HepG2 (cell line): ENCODE results near the gene GDI1. TPM values are rescaled to one million over a fixed set of nuclear protein-coding genes. Genes with fewer than 3 reads are reported as not detected.

ENCODE experiments used
- ATAC-seq: fragments of 200-7000 bp; cut with Tn5 transposase; 3 replicates; pipeline ENCODE4 v1.9.1; 2020; ENCODE audit warnings: mild to moderate bottlenecking, moderate library complexity
- BruUV-seq: library from RNA; stranded (reverse); fragments of 400-500 nt; replicated peaks from 2 replicates; lab custom pipeline; 2021; lab: Mats Ljungman, UMichigan
- CTCF ChIA-PET: fragments of 300-600 bp; formaldehyde crosslinking; extraction: SDS; loops from one replicate; lab custom pipeline; 2021; ENCODE audit warnings: low total read pairs, inconsistent platforms, low intra/inter-chr PET ratio; lab: Yijun Ruan, JAX
- POLR2A ChIA-PET: fragments of 350-600 bp; sonication (Branson Sonifier 250); formaldehyde crosslinking; loops from one replicate; lab custom pipeline; 2020; ENCODE audit warnings: antibody characterized with exemption, inconsistent platforms; lab: Yijun Ruan, JAX
- DNase-seq: peaks from one replicate; pipeline ENCODE4 v3.0.0-alpha.2; 2015; ENCODE audit warnings: low spot score
- FAIRE-seq: peaks from 3 replicates; lab custom pipeline; 2011; peaks lifted over from hg19 to GRCh38; lab: Jason Lieb, UNC
- H2AFZ ChIP-seq: one replicate; pipeline ENCODE4 v1.6.1; 2011; ENCODE audit warnings: low read length, inconsistent platforms
- H3K27ac ChIP-seq: fragments of 300-600 bp; 3 replicates; pipeline ENCODE4 v1.8.0; 2011; ENCODE audit warnings: mixed run types, mild to moderate bottlenecking, mixed read lengths, low read length, inconsistent platforms; ENCODE audit not compliant: insufficient read depth; ENCODE audit errors: extremely low read length
- H3K27me3 ChIP-seq, 2 experiments: fragments of 200-600 bp in 1 of 2; 2 replicates in 1 of 2; 3 replicates in 1 of 2; pipeline versions ENCODE4 v1.6.0 to v1.8.0; 2011; ENCODE audit warnings: low read length in 2 of 2, mild to moderate bottlenecking in 2 of 2, moderate library complexity in 2 of 2, inconsistent platforms in 1 of 2; ENCODE audit not compliant: insufficient read depth in 2 of 2, control insufficient read depth in 1 of 2
- H3K36me3 ChIP-seq, 2 experiments: fragments of 200-600 bp in 1 of 2; replicated peaks in 1 of 2; 2 replicates in 1 of 2; 3 replicates in 1 of 2; pipeline versions ENCODE4 v1.5.1 to v1.8.0; 2011; ENCODE audit warnings: low read length in 2 of 2, inconsistent platforms in 1 of 2; ENCODE audit not compliant: insufficient read depth in 2 of 2, control insufficient read depth in 1 of 2
- H3K4me1 ChIP-seq: 2 replicates; pipeline ENCODE4 v1.5.1; 2012; ENCODE audit warnings: low read length, inconsistent platforms; ENCODE audit not compliant: insufficient read depth
- H3K4me2 ChIP-seq: 2 replicates; pipeline ENCODE4 v1.6.0; 2011; ENCODE audit warnings: low read depth, low read length, inconsistent platforms
- H3K4me3 ChIP-seq, 3 experiments: fragments of 200-600 bp in 1 of 3; sonication (generic), shearing (Covaris generic) in 1 of 3; replicated peaks in 1 of 3; 2 replicates each; pipeline ENCODE4 v1.5.1; 2011 to 2016; ENCODE audit warnings: low read length in 3 of 3, inconsistent platforms in 2 of 3, low read depth in 2 of 3, mild to moderate bottlenecking in 2 of 3, control low read depth in 1 of 3, mixed read lengths in 1 of 3; ENCODE audit not compliant: insufficient read depth in 1 of 3
- H3K79me2 ChIP-seq: one replicate; pipeline ENCODE4 v1.6.1; 2011; ENCODE audit warnings: low read length, inconsistent platforms; ENCODE audit not compliant: insufficient read depth
- H3K9ac ChIP-seq: 2 replicates; pipeline ENCODE4 v1.6.0; 2011; ENCODE audit warnings: mild to moderate bottlenecking, low read depth, low read length, inconsistent platforms; ENCODE audit not compliant: insufficient read depth
- H3K9me3 ChIP-seq: 2 replicates; pipeline ENCODE4 v1.5.1; 2012; ENCODE audit warnings: mild to moderate bottlenecking, low read length
- H4K20me1 ChIP-seq: 2 replicates; pipeline ENCODE4 v1.6.0; 2011; ENCODE audit warnings: inconsistent platforms, mild to moderate bottlenecking, low read length, moderate library complexity; ENCODE audit not compliant: insufficient read depth
- ADNP ChIP-seq: sonication (generic); formaldehyde crosslinking; IDR thresholded peaks from 2 replicates; pipeline ENCODE4 v1.4.0; 2020; ENCODE audit warnings: missing genetic modification reagents
- NONO ChIP-seq, 2 experiments: fragments of 450-650 bp in 1 of 2; sonication (generic) in 1 of 2; formaldehyde crosslinking in 1 of 2; IDR thresholded peaks in 1 of 2; conservative IDR thresholded peaks in 1 of 2; 2 replicates each; pipeline versions ENCODE4 v1.6.1 to v1.8.0; 2017 to 2022; ENCODE audit warnings: mild to moderate bottlenecking in 1 of 2, missing genetic modification reagents in 1 of 2, moderate library complexity in 1 of 2
- RAD51 ChIP-seq: fragments of 450-650 bp; IDR thresholded peaks from 2 replicates; pipeline ENCODE4 v1.6.1; 2016; ENCODE audit warnings: borderline replicate concordance
- RBFOX2 ChIP-seq: fragments of 200-400 bp; formaldehyde crosslinking; IDR thresholded peaks from 2 replicates; pipeline ENCODE4 v1.6.1; 2017; ENCODE audit warnings: low read depth, mild to moderate bottlenecking, low read length
- ZNF607 ChIP-seq: sonication (generic); formaldehyde crosslinking; IDR thresholded peaks from 2 replicates; pipeline ENCODE4 v1.5.1; 2020; ENCODE audit warnings: missing genetic modification reagents, mild to moderate bottlenecking, borderline replicate concordance
- ZNF782 ChIP-seq: sonication (generic); formaldehyde crosslinking; IDR thresholded peaks from 2 replicates; pipeline ENCODE4 v1.4.0; 2020; ENCODE audit warnings: missing genetic modification reagents, mild to moderate bottlenecking, borderline replicate concordance
- WGBS: methylation state at CpG from one replicate; pipeline ENCODE4 v1.1.6; 2017; ENCODE audit warnings: low lambda C conversion rate; 5-methylcytosine and 5-hydroxymethylcytosine counted together
- in situ Hi-C: cut with HindIII; loops from 2 replicates; pipeline ENCODE4 v1.10.0; 2017; ENCODE audit warnings: low pct_unique_long_range_greater_than_20kb; ENCODE audit not compliant: extremely low pct_ligation_motif_present
- intact Hi-C: fragments of 100-400 bp; cut with micrococcal nuclease; formaldehyde crosslinking; loops from one replicate; pipeline ENCODE4 v1.10.0; 2022; ENCODE audit not compliant: unreplicated experiment
- polyA plus RNA-seq, 8 experiments: library from polyadenylated mRNA; depleted of rRNA in 3 of 8; stranded (reverse) in 7 of 8; unstranded in 1 of 8; fragments of >200 nt; fragmentation: Illumina TruSeq in 4 of 8; extraction: Trizol in 4 of 8; gene quantifications; 2 replicates each; pipeline versions ENCODE4 v1.2.1 to v1.2.3, GENCODE V29; 2011 to 2016; ENCODE audit warnings: low read depth in 4 of 8, missing spikeins in 1 of 8, mixed read lengths in 1 of 8; ENCODE audit not compliant: insufficient read depth in 1 of 8
- total RNA-seq, 5 experiments: library from RNA; depleted of rRNA; stranded (reverse); fragments of >200 nt; fragmentation: Illumina TruSeq; extraction: Trizol; gene quantifications; 2 replicates each; pipeline ENCODE4 v1.2.3, GENCODE V29; 2016; ENCODE audit warnings: low read depth in 1 of 5
- TF ChIP-seq, protein P1 (sequence below): IDR thresholded peaks from 2 replicates; pipeline ENCODE4 v1.6.1; 2016
- TF ChIP-seq, protein P2 (sequence below): sonication (generic); formaldehyde crosslinking; IDR thresholded peaks from 2 replicates; pipeline ENCODE4 v1.4.0; 2020; ENCODE audit warnings: missing genetic modification reagents, mild to moderate bottlenecking, borderline replicate concordance
- TF ChIP-seq, protein P3 (sequence below): sonication (generic); formaldehyde crosslinking; IDR thresholded peaks from 2 replicates; pipeline ENCODE4 v1.5.1; 2020; ENCODE audit warnings: mild to moderate bottlenecking, missing genetic modification reagents, moderate library complexity
- TF ChIP-seq, protein P4 (sequence below): sonication (generic); formaldehyde crosslinking; IDR thresholded peaks from 2 replicates; pipeline ENCODE4 v1.4.0; 2020; ENCODE audit warnings: missing genetic modification reagents

The GDI1 gene
- total and polyA plus RNA-seq, 2 of the 13 experiments (the other 11 are each of a cell fraction or from before 2014, with no cell fraction given), result 17.4 to 105 TPM

DNA sequence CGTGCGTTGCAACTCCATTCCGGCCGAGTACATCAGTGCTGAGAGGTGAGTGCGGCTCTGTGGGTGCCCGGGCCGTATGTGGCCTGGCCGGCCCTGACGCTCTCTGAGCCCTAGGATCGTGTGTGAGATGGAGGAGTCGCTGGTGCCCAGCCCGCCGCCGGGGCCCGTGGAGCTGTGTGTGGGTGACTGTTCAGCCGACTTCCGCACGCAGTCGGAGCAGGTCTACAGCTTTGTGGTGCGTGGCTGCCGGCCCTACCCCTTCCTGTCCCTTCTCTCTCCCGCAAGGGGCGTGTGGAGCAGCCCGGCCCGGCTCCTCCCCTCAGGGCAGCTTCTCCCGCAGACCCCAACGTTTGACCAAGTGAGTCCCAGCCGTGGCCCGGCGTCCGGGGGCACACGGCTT, 29.1 kb downstream of the GDI1 start:
- peaks cover 3 to 9% of the 10 kb centered on the region in 2 experiments; a peak in 3 of 5 replicates for H3K36me3 ChIP-seq
- H3K27ac ChIP-seq, result no peak overlapping the region
- ChIA-PET POLR2A (no interaction called here), CTCF (no interaction called here)
- no peaks in the 10 kb centered on the region for H3K9me3 ChIP-seq
- intact Hi-C loops (no loop called here), in situ Hi-C loops (no loop called here)
- ATAC-seq (no peak), FAIRE-seq (no peak), DNase-seq (no peak)
- no CpG with 5 or more reads among the region's 32 CpGs for WGBS
- H4K20me1 ChIP-seq, result no peaks in the 10 kb centered on the region
- TF ChIP-seq, protein P1, sequence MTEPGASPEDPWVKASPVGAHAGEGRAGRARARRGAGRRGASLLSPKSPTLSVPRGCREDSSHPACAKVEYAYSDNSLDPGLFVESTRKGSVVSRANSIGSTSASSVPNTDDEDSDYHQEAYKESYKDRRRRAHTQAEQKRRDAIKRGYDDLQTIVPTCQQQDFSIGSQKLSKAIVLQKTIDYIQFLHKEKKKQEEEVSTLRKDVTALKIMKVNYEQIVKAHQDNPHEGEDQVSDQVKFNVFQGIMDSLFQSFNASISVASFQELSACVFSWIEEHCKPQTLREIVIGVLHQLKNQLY (CRISPR knock-in tag), result no peak
- TF ChIP-seq RBFOX2, result peak; percentile 33
- no peak overlapping the region for H3K4me3 ChIP-seq
- BruUV-seq, result no TSS peak
- H3K27me3 ChIP-seq, result no peaks in the 10 kb centered on the region
- H3K4me1 ChIP-seq, result no peaks in the 10 kb centered on the region
- no peaks in the 10 kb centered on the region for H3K79me2 ChIP-seq
- H2AFZ ChIP-seq, result no peak overlapping the region
- no peak overlapping the region for H3K4me2 ChIP-seq
- H3K9ac ChIP-seq, result no peak overlapping the region

DNA sequence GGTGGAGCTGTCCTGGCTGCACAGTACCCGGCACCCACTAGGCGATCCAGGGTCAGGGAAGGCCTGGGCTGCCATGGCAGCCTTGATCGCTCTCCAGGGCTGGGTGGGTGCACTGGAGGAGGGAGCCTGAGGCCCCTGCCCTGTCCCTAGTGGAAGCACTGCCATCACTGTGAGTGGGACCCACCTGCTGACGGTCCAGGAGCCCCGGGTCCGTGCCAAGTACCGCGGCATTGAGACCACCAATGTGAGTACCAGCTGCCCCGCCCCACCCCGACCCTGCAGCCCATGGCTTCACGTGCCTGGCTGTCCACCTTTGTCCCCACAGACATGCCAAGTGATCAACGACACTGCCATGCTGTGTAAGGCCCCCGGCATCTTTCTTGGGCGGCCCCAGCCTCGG, 30.0 kb downstream of the GDI1 start:
- Histone ChIP-seq H3K36me3 (peaks cover 6 to 8% of the 10 kb centered on the region in 2 experiments; a peak in 2 of 5 replicates), H3K27ac (no peak overlapping the region), H3K4me3 (no peak overlapping the region), H3K9me3 (no peaks in the 10 kb centered on the region), H3K4me1 (peaks cover 6% of the 10 kb centered on the region; the same call in 1 of the 2 replicates), H2AFZ (no peak overlapping the region), H4K20me1 (no peaks in the 10 kb centered on the region), H3K4me2 (no peak overlapping the region), H3K79me2 (no peaks in the 10 kb centered on the region), H3K27me3 (no peaks in the 10 kb centered on the region), H3K9ac (no peak overlapping the region)
- intact Hi-C loops (no loop called here), in situ Hi-C loops (no loop called here)
- FAIRE-seq (no peak), DNase-seq (no peak), ATAC-seq (no peak)
- no TSS peak for BruUV-seq
- ChIA-PET CTCF (no interaction called here), POLR2A (no interaction called here)
- WGBS, result no CpG with 5 or more reads among the region's 15 CpGs
- TF ChIP-seq ZNF782 (CRISPR knock-in tag) (no peak), ADNP (CRISPR knock-in tag) (no peak), NONO (IDR thresholded peaks at IDR 0.05) (no peak), NONO (CRISPR knock-in tag; conservative IDR thresholded peaks at IDR 0.05) (no peak), ZNF607 (CRISPR knock-in tag) (no peak), RAD51 (no peak)
- TF ChIP-seq, protein P2, sequence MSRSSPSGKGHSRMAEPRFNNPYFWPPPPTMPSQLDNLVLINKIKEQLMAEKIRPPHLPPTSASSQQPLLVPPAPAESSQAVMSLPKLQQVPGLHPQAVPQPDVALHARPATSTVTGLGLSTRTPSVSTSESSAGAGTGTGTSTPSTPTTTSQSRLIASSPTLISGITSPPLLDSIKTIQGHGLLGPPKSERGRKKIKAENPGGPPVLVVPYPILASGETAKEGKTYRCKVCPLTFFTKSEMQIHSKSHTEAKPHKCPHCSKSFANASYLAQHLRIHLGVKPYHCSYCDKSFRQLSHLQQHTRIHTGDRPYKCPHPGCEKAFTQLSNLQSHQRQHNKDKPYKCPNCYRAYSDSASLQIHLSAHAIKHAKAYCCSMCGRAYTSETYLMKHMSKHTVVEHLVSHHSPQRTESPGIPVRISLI (CRISPR knock-in tag), result no peak
- TF ChIP-seq, protein P3, sequence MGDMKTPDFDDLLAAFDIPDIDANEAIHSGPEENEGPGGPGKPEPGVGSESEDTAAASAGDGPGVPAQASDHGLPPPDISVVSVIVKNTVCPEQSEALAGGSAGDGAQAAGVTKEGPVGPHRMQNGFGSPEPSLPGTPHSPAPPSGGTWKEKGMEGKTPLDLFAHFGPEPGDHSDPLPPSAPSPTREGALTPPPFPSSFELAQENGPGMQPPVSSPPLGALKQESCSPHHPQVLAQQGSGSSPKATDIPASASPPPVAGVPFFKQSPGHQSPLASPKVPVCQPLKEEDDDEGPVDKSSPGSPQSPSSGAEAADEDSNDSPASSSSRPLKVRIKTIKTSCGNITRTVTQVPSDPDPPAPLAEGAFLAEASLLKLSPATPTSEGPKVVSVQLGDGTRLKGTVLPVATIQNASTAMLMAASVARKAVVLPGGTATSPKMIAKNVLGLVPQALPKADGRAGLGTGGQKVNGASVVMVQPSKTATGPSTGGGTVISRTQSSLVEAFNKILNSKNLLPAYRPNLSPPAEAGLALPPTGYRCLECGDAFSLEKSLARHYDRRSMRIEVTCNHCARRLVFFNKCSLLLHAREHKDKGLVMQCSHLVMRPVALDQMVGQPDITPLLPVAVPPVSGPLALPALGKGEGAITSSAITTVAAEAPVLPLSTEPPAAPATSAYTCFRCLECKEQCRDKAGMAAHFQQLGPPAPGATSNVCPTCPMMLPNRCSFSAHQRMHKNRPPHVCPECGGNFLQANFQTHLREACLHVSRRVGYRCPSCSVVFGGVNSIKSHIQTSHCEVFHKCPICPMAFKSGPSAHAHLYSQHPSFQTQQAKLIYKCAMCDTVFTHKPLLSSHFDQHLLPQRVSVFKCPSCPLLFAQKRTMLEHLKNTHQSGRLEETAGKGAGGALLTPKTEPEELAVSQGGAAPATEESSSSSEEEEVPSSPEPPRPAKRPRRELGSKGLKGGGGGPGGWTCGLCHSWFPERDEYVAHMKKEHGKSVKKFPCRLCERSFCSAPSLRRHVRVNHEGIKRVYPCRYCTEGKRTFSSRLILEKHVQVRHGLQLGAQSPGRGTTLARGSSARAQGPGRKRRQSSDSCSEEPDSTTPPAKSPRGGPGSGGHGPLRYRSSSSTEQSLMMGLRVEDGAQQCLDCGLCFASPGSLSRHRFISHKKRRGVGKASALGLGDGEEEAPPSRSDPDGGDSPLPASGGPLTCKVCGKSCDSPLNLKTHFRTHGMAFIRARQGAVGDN (CRISPR knock-in tag), result no peak
- TF ChIP-seq, protein P4, sequence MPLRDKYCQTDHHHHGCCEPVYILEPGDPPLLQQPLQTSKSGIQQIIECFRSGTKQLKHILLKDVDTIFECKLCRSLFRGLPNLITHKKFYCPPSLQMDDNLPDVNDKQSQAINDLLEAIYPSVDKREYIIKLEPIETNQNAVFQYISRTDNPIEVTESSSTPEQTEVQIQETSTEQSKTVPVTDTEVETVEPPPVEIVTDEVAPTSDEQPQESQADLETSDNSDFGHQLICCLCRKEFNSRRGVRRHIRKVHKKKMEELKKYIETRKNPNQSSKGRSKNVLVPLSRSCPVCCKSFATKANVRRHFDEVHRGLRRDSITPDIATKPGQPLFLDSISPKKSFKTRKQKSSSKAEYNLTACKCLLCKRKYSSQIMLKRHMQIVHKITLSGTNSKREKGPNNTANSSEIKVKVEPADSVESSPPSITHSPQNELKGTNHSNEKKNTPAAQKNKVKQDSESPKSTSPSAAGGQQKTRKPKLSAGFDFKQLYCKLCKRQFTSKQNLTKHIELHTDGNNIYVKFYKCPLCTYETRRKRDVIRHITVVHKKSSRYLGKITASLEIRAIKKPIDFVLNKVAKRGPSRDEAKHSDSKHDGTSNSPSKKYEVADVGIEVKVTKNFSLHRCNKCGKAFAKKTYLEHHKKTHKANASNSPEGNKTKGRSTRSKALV (CRISPR knock-in tag), result no peak
